HT-29 (cell line): ENCODE data around the gene KLHL35. TPM values are rescaled to one million over a fixed set of nuclear protein-coding genes. Genes with fewer than 3 reads are reported as not detected.
"Not testable (repeated sequence)": the region's sequence is repeated elsewhere in the genome, so short reads cannot be mapped to it uniquely, and the experiment has no call there.

ENCODE experiments used
- DNase-seq: peaks from one replicate; pipeline ENCODE4 v3.0.0-alpha.2; 2015; ENCODE audit warnings: low spot score
- total RNA-seq: library from RNA; depleted of rRNA; stranded (reverse); fragments of >200 nt; shearing (Covaris generic); gene quantifications from 2 replicates; pipeline ENCODE4 v1.2.3, GENCODE V29; 2014

Gene KLHL35
- total RNA-seq, 1 experiment from 2014 or later = 20.5 TPM

- no peak for DNase-seq
Observed at GRCh38 chr11:75426720-75427086, 6.3 kb downstream of the KLHL35 start.

- DNase-seq = no peak
Observed at GRCh38 chr11:75425422-75425821, 7.6 kb downstream of the KLHL35 start.

GRCh38 chr11:75424396-75424795 lies 8.6 kb downstream of the KLHL35 start:
- DNase-seq = no peak

- no peak for DNase-seq
Observed at GRCh38 chr11:75423721-75424120, 9.3 kb downstream of the KLHL35 start.

- peak; percentile 83 for DNase-seq
Observed at GRCh38 chr11:75422248-75423231, 10.5 kb downstream of the KLHL35 start.

- no peak for DNase-seq
Observed at GRCh38 chr11:75421902-75422247, 11.1 kb downstream of the KLHL35 start.

- DNase-seq = no peak
Observed at GRCh38 chr11:75421035-75421602, 11.9 kb downstream of the KLHL35 start.

GRCh38 chr11:75420224-75421034 lies 12.6 kb downstream of the KLHL35 start:
- DNase-seq = no peak

- no peak for DNase-seq
Observed at GRCh38 chr11:75413864-75414263, 19.1 kb downstream of the KLHL35 start.

- not testable (repeated sequence) for DNase-seq
Observed at GRCh38 chr11:75413146-75413545, 19.9 kb downstream of the KLHL35 start.

GRCh38 chr11:75409971-75410370 lies 23.0 kb downstream of the KLHL35 start:
- not testable (repeated sequence) for DNase-seq

- no peak for DNase-seq
Observed at GRCh38 chr11:75408957-75409219, 24.1 kb downstream of the KLHL35 start.

- DNase-seq = no peak
Observed at GRCh38 chr11:75406338-75406777, 26.6 kb downstream of the KLHL35 start.

- no peak for DNase-seq
Observed at GRCh38 chr11:75403983-75404658, 28.9 kb downstream of the KLHL35 start.

- DNase-seq = no peak
Observed at GRCh38 chr11:75403037-75403436, 30.0 kb downstream of the KLHL35 start.

GRCh38 chr11:75402002-75402773 lies 30.8 kb downstream of the KLHL35 start:
- no peak for DNase-seq

- DNase-seq = peak; percentile 69
Observed at GRCh38 chr11:75400146-75400865, 32.7 kb downstream of the KLHL35 start.

GRCh38 chr11:75399344-75400145 lies 33.5 kb downstream of the KLHL35 start, which contains the start of gene RPS3:
Gene RPS3, plus strand, starts transcription at chr11:75399518. Its CDS starts 30 bp downstream, at chr11:75399548.
- peak; percentile 97 for DNase-seq

- DNase-seq = no peak
Observed at GRCh38 chr11:75398906-75399305, 34.1 kb downstream of the KLHL35 start.
